Heart right ventricle (tissue), 16 donors: Measurements from ENCODE around the gene UXS1. TPM values are rescaled to one million over a fixed set of nuclear protein-coding genes. Genes with fewer than 3 reads are reported as not detected.
"Not testable (repeated sequence)": the region's sequence is repeated elsewhere in the genome, so short reads cannot be mapped to it uniquely, and the experiment has no call there.

ENCODE experiments used
- ATAC-seq, 8 donors: fragments of 200-7000 bp; cut with Tn5 transposase; one replicate each; pipeline ENCODE4 v1.9.1; 2020; ENCODE audit warnings: mild to moderate bottlenecking in 8 of 8, moderate library complexity in 8 of 8, moderate number of reproducible peaks in 1 of 8
- DNase-seq, 2 donors: peaks; one replicate each; pipeline ENCODE4 v3.0.0-alpha.2; 2020
- H3K27ac ChIP-seq, 10 donors: fragments of 200-600 bp; sonication (generic) in 2 of 10; one replicate each; pipeline versions ENCODE4 v1.5.0 to v1.8.0; 2020 to 2022; ENCODE audit warnings: mild to moderate bottlenecking in 3 of 10
- H3K27me3 ChIP-seq, 7 donors: fragments of 200-600 bp; one replicate each; pipeline ENCODE4 v1.8.0; 2021 to 2022; ENCODE audit warnings: mild to moderate bottlenecking in 2 of 7
- H3K36me3 ChIP-seq, 9 donors: fragments of 200-600 bp; sonication (generic) in 1 of 9; one replicate each; pipeline versions ENCODE4 v1.5.0 to v1.8.0; 2020 to 2022; ENCODE audit warnings: mild to moderate bottlenecking in 2 of 9
- H3K4me1 ChIP-seq, 9 donors: fragments of 200-600 bp; sonication (generic) in 1 of 9; one replicate each; pipeline versions ENCODE4 v1.5.0 to v1.8.0; 2020 to 2022; ENCODE audit warnings: mild to moderate bottlenecking in 4 of 9
- H3K4me3 ChIP-seq, 10 donors: fragments of 200-600 bp; sonication (generic) in 2 of 10; one replicate each; pipeline versions ENCODE4 v1.5.0 to v1.8.0; 2020 to 2022; ENCODE audit warnings: mild to moderate bottlenecking in 7 of 10, moderate library complexity in 2 of 10
- H3K9me3 ChIP-seq, 11 donors: fragments of 200-600 bp in 10 of 11; sonication (generic) in 2 of 11; one replicate each; pipeline versions ENCODE4 v1.5.0 to v1.8.0; 2013 to 2022; ENCODE audit warnings: mild to moderate bottlenecking in 2 of 11, control low read depth in 1 of 11, moderate library complexity in 1 of 11
- CTCF ChIP-seq, 9 donors: fragments of 200-600 bp; sonication (generic) in 2 of 9; IDR thresholded peaks; one replicate each; pipeline versions ENCODE4 v1.5.0 to v1.8.0; 2021 to 2022; ENCODE audit warnings: antibody characterized with exemption in 9 of 9, mild to moderate bottlenecking in 5 of 9, moderate library complexity in 1 of 9
- WGBS, 2 donors: extraction: QIAGEN DNeasy Blood & Tissue Kit; methylation state at CpG; one replicate each; pipeline ENCODE4 v1.1.7; 2013; ENCODE audit warnings: inconsistent platforms in 1 of 2; 5-methylcytosine and 5-hydroxymethylcytosine counted together
- intact Hi-C, 10 donors: fragments of 100-400 bp; cut with DNase I; formaldehyde crosslinking; loops; one replicate each; pipeline versions ENCODE4 v1.11.1 to v1.14.2; 2022
- polyA plus RNA-seq, 2 donors: library from polyadenylated mRNA; stranded (reverse); fragments of 200-250 nt; gene quantifications; one replicate each; pipeline ENCODE4 v1.2.3, GENCODE V29; 2013
- total RNA-seq, 10 donors: library from RNA; stranded (reverse); fragmentation: NEBNext Ultra II Directional in 3 of 10; extraction: Animal tissue kit (Norgen Biotek cat#: 25700) in 3 of 10; gene quantifications; one replicate each; pipeline versions ENCODE4 v1.2.1 to v1.2.4, GENCODE V29; 2021 to 2023
- donor health status: Arrhythmogenic right ventricular cardiomyopathy.
- donor health status: ischemic (EF 13 %, LVEDD 7.1; RV severe dilation, severe dysfunction).
- donor health status: healthy with polysubstance abuse.
- donor health status: DM: no; HTN: yes; CAD: no.
- donor health status: DM: no; HTN: no; CAD: no.
- donor health status: ischemic (EF 25% LVEDD 6.9; RV normal size, moderate dysfunction).
- donor health status: ischemic (EF 25% LVEDD 5.7; RV mildly dilated, moderate dysfunction).
- donor health status: healthy.
- donor health status: DM: yes; HTN: yes; CAD: no.
- donor health status: Ischemic cardiomyopathy.
- donor health status: ischemic (EF 35%, LVEDD 5.7; RV mildly dilated, moderate dysfunction).
- donor health status: nonischemic (EF 11% LVEDD 7.7; RV severe dilation, severe dysfunction).
- donor health status: DM: yes; HTN: yes; CAD: no.
- donor health status: PGD.
- donor health status: ischemic (EF 29% LVEDD 5.4; RV normal size, mild dysfunction).
- donor health status: nonischemic (EF 23%, LVEDD 6.1; RV moderate dilation, normal function).

Gene UXS1
- total and polyA plus RNA-seq, 12 donors: 7.1 to 35.0 (median 25.1) TPM

GRCh38 chr2:106208874-106209273, 14.8 kb upstream of the UXS1 start:
- ATAC-seq (no peak), DNase-seq (no peak)
- H3K9me3 ChIP-seq: peaks cover 0 to 6% (median 0%) of the 10 kb centered on the region in 11 donors
- WGBS, 2 donors: 48 to 58% methylated on average over 2 of the region's 2 CpGs
- no peak overlapping the region for H3K27ac ChIP-seq
- TF ChIP-seq CTCF (IDR thresholded peaks at IDR 0.05): no peak
- no peak overlapping the region for H3K4me3 ChIP-seq
- no peaks in the 10 kb centered on the region for H3K36me3 ChIP-seq
- peaks cover 0 to 3% (median 0%) of the 10 kb centered on the region in 7 donors for H3K27me3 ChIP-seq
- intact Hi-C loops: no loop called here
- H3K4me1 ChIP-seq: no peaks in the 10 kb centered on the region

GRCh38 chr2:106208399-106208798, 14.3 kb upstream of the UXS1 start:
- peaks cover 0 to 3% (median 0%) of the 10 kb centered on the region in 7 donors for H3K27me3 ChIP-seq
- peaks cover 0 to 6% (median 0%) of the 10 kb centered on the region in 11 donors for H3K9me3 ChIP-seq
- no peak for TF ChIP-seq CTCF (IDR thresholded peaks at IDR 0.05)
- intact Hi-C loops: no loop called here
- no peaks in the 10 kb centered on the region for H3K36me3 ChIP-seq
- DNase-seq: no peak
- no peak overlapping the region for H3K4me3 ChIP-seq
- no peak overlapping the region for H3K27ac ChIP-seq
- no peak for ATAC-seq
- no peaks in the 10 kb centered on the region for H3K4me1 ChIP-seq
- 82 to 92% methylated on average over 1 of the region's 1 CpG for WGBS, 2 donors

GRCh38 chr2:106207246-106207645, 13.1 kb upstream of the UXS1 start:
- intact Hi-C loops: no loop called here
- H3K36me3 ChIP-seq: no peaks in the 10 kb centered on the region
- ATAC-seq (no peak), DNase-seq (no peak)
- no peak for TF ChIP-seq CTCF (IDR thresholded peaks at IDR 0.05)
- peaks cover 0 to 3% (median 0%) of the 10 kb centered on the region in 7 donors for H3K27me3 ChIP-seq
- H3K27ac ChIP-seq: no peak overlapping the region
- H3K4me1 ChIP-seq: no peaks in the 10 kb centered on the region
- H3K4me3 ChIP-seq: no peak overlapping the region
- peaks cover 0 to 6% (median 0%) of the 10 kb centered on the region in 11 donors for H3K9me3 ChIP-seq
- WGBS, 2 donors: 92% methylated on average over 2 of the region's 2 CpGs

- H3K27me3 ChIP-seq: peaks cover 0 to 3% (median 0%) of the 10 kb centered on the region in 7 donors
- WGBS, 2 donors: 61 to 75% methylated on average over 4 of the region's 5 CpGs
- no peak overlapping the region for H3K4me3 ChIP-seq
- H3K36me3 ChIP-seq: no peaks in the 10 kb centered on the region
- H3K27ac ChIP-seq: no peak overlapping the region
- TF ChIP-seq CTCF (IDR thresholded peaks at IDR 0.05): no peak
- intact Hi-C loops: no loop called here
- ATAC-seq (no peak), DNase-seq (no peak)
- H3K4me1 ChIP-seq: no peaks in the 10 kb centered on the region
- H3K9me3 ChIP-seq: peaks cover 0 to 6% (median 0%) of the 10 kb centered on the region in 11 donors
Measured at GRCh38 chr2:106205488-106205887, 11.4 kb upstream of the UXS1 start.

- H3K27me3 ChIP-seq, ATAC-seq, intact Hi-C loops, H3K4me1 ChIP-seq, H3K9me3 ChIP-seq, H3K4me3 ChIP-seq, H3K27ac ChIP-seq, H3K36me3 ChIP-seq, DNase-seq: not testable (repeated sequence)
- 76 to 79% methylated on average over 1 of the region's 1 CpG for WGBS, 2 donors
Measured at GRCh38 chr2:106204551-106204950, 10.4 kb upstream of the UXS1 start.
